ENCODE data around the gene PANX2. TPM values are rescaled to one million over a fixed set of nuclear protein-coding genes. Genes with fewer than 3 reads are reported as not detected.

The PANX2 gene
- total RNA-seq, 8 experiments from 2014 or later: 0.97 to 4.7 (median 1.9) TPM

- H3K4me3 ChIP-seq: no peak overlapping the region
- peaks cover 0 to 12% of the 10 kb centered on the region in 2 donors for H3K4me1 ChIP-seq (replicated peaks in 1 of 2)
- WGBS, 10 experiments: 15 to 92% (median 79%) methylated on average over 1 to 6 of the region's 20 CpGs; no CpG with 5 or more reads in 5 of the 10 experiments
- in situ Hi-C loops (cut with MboI; ENCODE audit: low pct_unique_long_range_greater_than_20kb in 2 of 9, low sequenced_read_pairs in 9 of 9, unreplicated experiment in 9 of 9): loop anchor here in 1 of 9 experiments (10.0 kb wide), 1 partner anchor 65 kb away; no protein-coding TSS in a partner anchor
- ATAC-seq (replicated peaks in 6 of 8): peak; percentile 7 to 67 (median 30)
- no peak overlapping the region for H3K27ac ChIP-seq
Measured at GRCh38 chr22:50209893-50210292, 39.4 kb downstream of the PANX2 start.

GRCh38 chr22:50210378-50211139 lies 40.0 kb downstream of the PANX2 start:
- WGBS, 10 experiments: 80 to 100% (median 94%) methylated on average over 1 to 13 of the region's 32 CpGs; no CpG with 5 or more reads in 3 of the 10 experiments
- Histone ChIP-seq H3K4me3 (no peak overlapping the region), H3K27ac (no peak overlapping the region), H3K4me1 (replicated peaks in 1 of 2) (peaks cover 0 to 12% of the 10 kb centered on the region in 2 donors)
- ATAC-seq (replicated peaks in 6 of 8): peak in 1 of 8 experiments; percentile 3
- in situ Hi-C loops (cut with MboI; ENCODE audit: low pct_unique_long_range_greater_than_20kb in 2 of 9, low sequenced_read_pairs in 9 of 9, unreplicated experiment in 9 of 9): no loop called here

- Histone ChIP-seq H3K27ac (no peak overlapping the region), H3K4me1 (replicated peaks in 1 of 2) (peaks cover 0 to 12% of the 10 kb centered on the region in 2 donors), H3K4me3 (no peak overlapping the region)
- no peak for ATAC-seq (replicated peaks in 6 of 8)
- WGBS, 10 experiments: 75 to 98% (median 93%) methylated on average over 4 to 11 of the region's 14 CpGs; no CpG with 5 or more reads in 3 of the 10 experiments
- in situ Hi-C loops (cut with MboI; ENCODE audit: low pct_unique_long_range_greater_than_20kb in 2 of 9, low sequenced_read_pairs in 9 of 9, unreplicated experiment in 9 of 9): no loop called here
Measured at GRCh38 chr22:50211147-50211546, 40.6 kb downstream of the PANX2 start.

- ATAC-seq (replicated peaks in 6 of 8): no peak
- Histone ChIP-seq H3K4me1 (replicated peaks in 1 of 2) (no peaks in the 10 kb centered on the region), H3K4me3 (no peak overlapping the region), H3K27ac (no peak overlapping the region)
- WGBS, 10 experiments: 96 to 100% (median 99%) methylated on average over 1 to 5 of the region's 9 CpGs; no CpG with 5 or more reads in 6 of the 10 experiments
- in situ Hi-C loops (cut with MboI; ENCODE audit: low pct_unique_long_range_greater_than_20kb in 2 of 9, low sequenced_read_pairs in 9 of 9, unreplicated experiment in 9 of 9): no loop called here
Measured at GRCh38 chr22:50213263-50213662, 42.7 kb downstream of the PANX2 start.

GRCh38 chr22:50215297-50216054 lies 44.9 kb downstream of the PANX2 start:
- no peak for ATAC-seq (replicated peaks in 6 of 8)
- in situ Hi-C loops (cut with MboI; ENCODE audit: low pct_unique_long_range_greater_than_20kb in 2 of 9, low sequenced_read_pairs in 9 of 9, unreplicated experiment in 9 of 9): no loop called here
- H3K4me3 ChIP-seq: no peak overlapping the region
- no peaks in the 10 kb centered on the region for H3K4me1 ChIP-seq (replicated peaks in 1 of 2)
- 60 to 100% (median 95%) methylated on average over 1 to 8 of the region's 17 CpGs; no CpG with 5 or more reads in 4 of the 10 experiments for WGBS, 10 experiments
- H3K27ac ChIP-seq: no peak overlapping the region

- in situ Hi-C loops (cut with MboI; ENCODE audit: low pct_unique_long_range_greater_than_20kb in 2 of 9, low sequenced_read_pairs in 9 of 9, unreplicated experiment in 9 of 9): no loop called here
- H3K27ac ChIP-seq: no peak overlapping the region
- no peaks in the 10 kb centered on the region for H3K4me1 ChIP-seq (replicated peaks in 1 of 2)
- WGBS, 10 experiments: 60 to 100% (median 93%) methylated on average over 1 to 9 of the region's 15 CpGs; no CpG with 5 or more reads in 4 of the 10 experiments
- no peak overlapping the region for H3K4me3 ChIP-seq
- ATAC-seq (replicated peaks in 6 of 8): no peak
Measured at GRCh38 chr22:50216055-50216683, 45.6 kb downstream of the PANX2 start.

GRCh38 chr22:50216684-50217520 lies 46.4 kb downstream of the PANX2 start:
- WGBS, 10 experiments: 80 to 100% (median 98%) methylated on average over 1 to 22 of the region's 57 CpGs; no CpG with 5 or more reads in 5 of the 10 experiments
- Histone ChIP-seq H3K4me3 (no peak overlapping the region), H3K27ac (no peak overlapping the region), H3K4me1 (replicated peaks in 1 of 2) (no peaks in the 10 kb centered on the region)
- in situ Hi-C loops (cut with MboI; ENCODE audit: low pct_unique_long_range_greater_than_20kb in 2 of 9, low sequenced_read_pairs in 9 of 9, unreplicated experiment in 9 of 9): no loop called here
- ATAC-seq (replicated peaks in 6 of 8): peak in 2 of 8 experiments; percentile 1 to 3

GRCh38 chr22:50217543-50218152 lies 47.1 kb downstream of the PANX2 start:
- in situ Hi-C loops (cut with MboI; ENCODE audit: low pct_unique_long_range_greater_than_20kb in 2 of 9, low sequenced_read_pairs in 9 of 9, unreplicated experiment in 9 of 9): no loop called here
- H3K27ac ChIP-seq: no peak overlapping the region

GRCh38 chr22:50218153-50218995 lies 47.8 kb downstream of the PANX2 start:
- no peak for ATAC-seq (replicated peaks in 6 of 8)
- WGBS, 10 experiments: 84 to 95% (median 92%) methylated on average over 7 to 16 of the region's 43 CpGs; no CpG with 5 or more reads in 5 of the 10 experiments
- Histone ChIP-seq H3K27ac (no peak overlapping the region), H3K4me1 (replicated peaks in 1 of 2) (no peaks in the 10 kb centered on the region), H3K4me3 (no peak overlapping the region)
- in situ Hi-C loops (cut with MboI; ENCODE audit: low pct_unique_long_range_greater_than_20kb in 2 of 9, low sequenced_read_pairs in 9 of 9, unreplicated experiment in 9 of 9): no loop called here

More at GRCh38 chr22:50217543-50218152, 47.1 kb downstream of the PANX2 start:
- H3K4me1 ChIP-seq (replicated peaks in 1 of 2): no peaks in the 10 kb centered on the region
- 87 to 100% methylated on average over 1 to 3 of the region's 21 CpGs; no CpG with 5 or more reads in 8 of the 10 experiments for WGBS, 10 experiments
- peak in 1 of 8 experiments; percentile 1 for ATAC-seq (replicated peaks in 6 of 8)
- no peak overlapping the region for H3K4me3 ChIP-seq

- WGBS, 10 experiments: 40 to 70% (median 69%) methylated on average over 1 to 10 of the region's 42 CpGs; no CpG with 5 or more reads in 6 of the 10 experiments
Measured at GRCh38 chr22:50218996-50219727, 48.6 kb downstream of the PANX2 start.

More at GRCh38 chr22:50218996-50219727, 48.6 kb downstream of the PANX2 start:
- in situ Hi-C loops (cut with MboI; ENCODE audit: low pct_unique_long_range_greater_than_20kb in 2 of 9, low sequenced_read_pairs in 9 of 9, unreplicated experiment in 9 of 9): no loop called here
- no peak overlapping the region for H3K4me3 ChIP-seq
- ATAC-seq (replicated peaks in 6 of 8): peak; percentile 69 to 92 (median 90)
- no peaks in the 10 kb centered on the region for H3K4me1 ChIP-seq (replicated peaks in 1 of 2)
- no peak overlapping the region for H3K27ac ChIP-seq

Measured in motor neuron (in vitro differentiated cells).